ENCODE data around the gene HDAC4.

Gene HDAC4

GRCh38 chr2:239397931-239398471 lies 2.8 kb downstream of the HDAC4 start:
- DNase-seq (ENCODE audit: low read depth), result no peak

GRCh38 chr2:239396881-239397681 lies 3.7 kb downstream of the HDAC4 start:
- no peak for DNase-seq (ENCODE audit: low read depth)

- no peak for DNase-seq (ENCODE audit: low read depth)
These were observed 5.3 kb downstream of the HDAC4 start for GRCh38 chr2:239395524-239395923.

- DNase-seq (ENCODE audit: low read depth), result no peak
These were observed 5.8 kb downstream of the HDAC4 start for GRCh38 chr2:239394978-239395377.

- DNase-seq (ENCODE audit: low read depth), result no peak
These were observed 6.4 kb downstream of the HDAC4 start for GRCh38 chr2:239394346-239394945.

GRCh38 chr2:239393941-239394340 lies 6.9 kb downstream of the HDAC4 start:
- peak; percentile 81 for DNase-seq (ENCODE audit: low read depth)

- no peak for DNase-seq (ENCODE audit: low read depth)
These were observed 7.4 kb downstream of the HDAC4 start for GRCh38 chr2:239393388-239393940.

- DNase-seq (ENCODE audit: low read depth), result no peak
These were observed 8.0 kb downstream of the HDAC4 start for GRCh38 chr2:239392688-239393387.

- no peak for DNase-seq (ENCODE audit: low read depth)
These were observed 8.8 kb downstream of the HDAC4 start for GRCh38 chr2:239392072-239392357.

GRCh38 chr2:239391286-239392071 lies 9.3 kb downstream of the HDAC4 start:
- no peak for DNase-seq (ENCODE audit: low read depth)

GRCh38 chr2:239390546-239391285 lies 10.1 kb downstream of the HDAC4 start:
- DNase-seq (ENCODE audit: low read depth), result no peak

GRCh38 chr2:239389414-239390329 lies 11.1 kb downstream of the HDAC4 start:
- no peak for DNase-seq (ENCODE audit: low read depth)

- no peak for DNase-seq (ENCODE audit: low read depth)
These were observed 12.3 kb downstream of the HDAC4 start for GRCh38 chr2:239388236-239389151.

- DNase-seq (ENCODE audit: low read depth), result no peak
These were observed 13.0 kb downstream of the HDAC4 start for GRCh38 chr2:239387811-239388210.

- no peak for DNase-seq (ENCODE audit: low read depth)
These were observed 13.9 kb downstream of the HDAC4 start for GRCh38 chr2:239386872-239387445.

- DNase-seq (ENCODE audit: low read depth), result no peak
These were observed 14.7 kb downstream of the HDAC4 start for GRCh38 chr2:239386001-239386670.

- no peak for DNase-seq (ENCODE audit: low read depth)
These were observed 15.5 kb downstream of the HDAC4 start for GRCh38 chr2:239385096-239386000.

All from amniotic epithelial cell (primary cell).